ENCODE results near the gene CEP120.
A peak's percentile ranks its signal among the peaks of the same experiment; 100 is the strongest.
"Not testable (repeated sequence)": the region's sequence is repeated elsewhere in the genome, so short reads cannot be mapped to it uniquely, and the experiment has no call there.

Gene CEP120

GRCh38 chr5:123429993-123430392, 6.8 kb upstream of the CEP120 start:
- Histone ChIP-seq H3K4me1 (no peaks in the 10 kb centered on the region), H3K36me3 (replicated peaks) (no peaks in the 10 kb centered on the region), H3K9me3 (no peaks in the 10 kb centered on the region), H3K4me3 (no peak overlapping the region), H3K27me3 (ENCODE audit: low read depth) (no peaks in the 10 kb centered on the region; the same call in 1 of the 2 replicates)
- in situ Hi-C loops (cut with MboI; ENCODE audit: low sequenced_read_pairs) = no loop called here
- DNase-seq (ENCODE audit: low spot score in 2 of 2) = no peak

DNA sequence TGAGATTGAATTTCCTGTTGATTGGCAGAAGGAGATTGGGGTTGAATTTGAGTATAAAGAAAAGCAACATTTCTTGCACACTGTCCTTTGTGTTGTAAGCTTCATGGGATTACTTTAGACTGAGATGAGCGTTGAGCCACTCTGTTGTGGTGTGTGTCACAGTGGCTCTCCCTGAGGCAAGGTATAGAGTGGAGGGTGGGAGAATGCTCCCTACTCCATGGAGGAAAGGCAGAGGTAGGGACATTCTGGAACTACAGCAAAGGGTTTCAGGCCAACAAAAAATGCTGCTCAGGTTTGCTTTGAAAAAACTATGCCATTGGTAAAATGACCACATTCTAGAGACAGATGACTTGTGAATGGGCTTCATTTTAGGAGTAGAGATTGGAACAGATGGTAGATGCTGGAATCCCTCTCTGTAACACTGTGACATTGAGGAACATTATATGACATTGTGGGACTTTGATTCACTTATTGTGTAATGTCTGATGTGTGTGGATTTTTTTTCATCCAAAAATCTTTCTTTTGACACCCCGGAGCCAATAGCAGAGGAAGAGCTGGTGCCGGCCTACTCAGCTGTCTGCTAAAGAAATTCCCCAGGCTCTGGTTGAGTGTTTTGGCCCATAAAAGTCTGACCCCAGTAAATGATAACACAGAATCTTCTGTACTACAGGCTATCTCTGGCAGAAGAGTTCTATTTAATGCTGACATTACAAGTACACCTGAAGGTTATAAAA, 6.2 kb upstream of the CEP120 start:
- Histone ChIP-seq H3K4me3 (no peak overlapping the region), H3K4me1 (no peaks in the 10 kb centered on the region), H3K9me3 (no peaks in the 10 kb centered on the region), H3K36me3 (replicated peaks) (no peaks in the 10 kb centered on the region), H3K27me3 (ENCODE audit: low read depth) (no peaks in the 10 kb centered on the region)
- no peak for DNase-seq (ENCODE audit: low spot score in 2 of 2)
- in situ Hi-C loops (cut with MboI; ENCODE audit: low sequenced_read_pairs) = no loop called here

GRCh38 chr5:123428521-123429220, 5.5 kb upstream of the CEP120 start:
- Histone ChIP-seq H3K4me3 (no peak overlapping the region), H3K27me3 (ENCODE audit: low read depth) (no peaks in the 10 kb centered on the region), H3K4me1 (no peaks in the 10 kb centered on the region), H3K9me3 (no peaks in the 10 kb centered on the region), H3K36me3 (replicated peaks) (no peaks in the 10 kb centered on the region)
- DNase-seq (ENCODE audit: low spot score in 2 of 2) = no peak
- in situ Hi-C loops (cut with MboI; ENCODE audit: low sequenced_read_pairs) = no loop called here

DNA sequence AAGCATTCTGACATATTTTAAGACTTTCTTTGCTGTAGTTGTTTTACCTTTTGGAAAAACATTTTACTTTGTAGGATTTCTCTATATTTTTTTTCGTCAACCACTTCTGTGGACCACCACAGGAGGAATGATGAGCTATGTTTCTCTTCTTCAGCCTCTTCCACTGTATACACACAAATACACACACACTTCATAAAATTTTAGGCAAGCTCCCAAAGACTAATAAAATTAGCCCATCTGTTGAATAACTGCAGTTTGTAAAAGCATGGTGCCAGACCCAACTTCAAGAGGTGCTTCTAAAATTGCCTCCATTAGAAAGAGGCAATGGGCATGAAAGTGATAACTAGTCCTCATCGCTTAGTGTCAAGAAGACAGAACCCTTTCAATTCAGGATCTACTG, 4.1 kb upstream of the CEP120 start:
- DNase-seq (ENCODE audit: low spot score in 2 of 2) = no peak
- in situ Hi-C loops (cut with MboI; ENCODE audit: low sequenced_read_pairs) = no loop called here
- no peaks in the 10 kb centered on the region for H3K36me3 ChIP-seq (replicated peaks)
- H3K9me3 ChIP-seq = no peaks in the 10 kb centered on the region
- no peaks in the 10 kb centered on the region for H3K27me3 ChIP-seq (ENCODE audit: low read depth)
- H3K4me1 ChIP-seq = no peaks in the 10 kb centered on the region
- H3K4me3 ChIP-seq = no peak overlapping the region

DNA sequence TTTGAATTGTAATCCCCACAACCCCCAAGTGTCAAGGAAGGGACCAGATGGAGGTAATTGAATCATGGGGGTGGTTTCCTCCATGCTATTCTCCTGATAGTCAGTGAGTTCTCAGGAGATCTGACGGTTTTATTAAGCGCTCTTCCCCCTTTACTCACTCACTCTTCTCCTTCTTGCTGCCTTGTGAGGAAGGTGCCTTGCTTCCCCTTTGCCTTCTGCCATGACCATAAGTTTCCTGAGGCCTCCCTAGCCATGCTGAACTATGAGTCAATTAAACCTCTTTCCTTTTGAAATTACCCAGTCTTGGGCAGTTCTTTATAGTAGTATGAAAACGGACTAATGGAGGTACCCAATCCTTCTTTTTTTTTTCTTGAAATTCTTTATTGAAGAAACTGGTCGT, 2.2 kb upstream of the CEP120 start:
- DNase-seq (ENCODE audit: low spot score in 2 of 2) = no peak
- no peaks in the 10 kb centered on the region for H3K9me3 ChIP-seq
- no peaks in the 10 kb centered on the region for H3K27me3 ChIP-seq (ENCODE audit: low read depth)
- in situ Hi-C loops (cut with MboI; ENCODE audit: low sequenced_read_pairs) = no loop called here
- no peak overlapping the region for H3K4me3 ChIP-seq
- H3K36me3 ChIP-seq (replicated peaks) = no peaks in the 10 kb centered on the region
- H3K4me1 ChIP-seq = peaks cover 14% of the 10 kb centered on the region; the same call in 1 of the 2 replicates

DNA sequence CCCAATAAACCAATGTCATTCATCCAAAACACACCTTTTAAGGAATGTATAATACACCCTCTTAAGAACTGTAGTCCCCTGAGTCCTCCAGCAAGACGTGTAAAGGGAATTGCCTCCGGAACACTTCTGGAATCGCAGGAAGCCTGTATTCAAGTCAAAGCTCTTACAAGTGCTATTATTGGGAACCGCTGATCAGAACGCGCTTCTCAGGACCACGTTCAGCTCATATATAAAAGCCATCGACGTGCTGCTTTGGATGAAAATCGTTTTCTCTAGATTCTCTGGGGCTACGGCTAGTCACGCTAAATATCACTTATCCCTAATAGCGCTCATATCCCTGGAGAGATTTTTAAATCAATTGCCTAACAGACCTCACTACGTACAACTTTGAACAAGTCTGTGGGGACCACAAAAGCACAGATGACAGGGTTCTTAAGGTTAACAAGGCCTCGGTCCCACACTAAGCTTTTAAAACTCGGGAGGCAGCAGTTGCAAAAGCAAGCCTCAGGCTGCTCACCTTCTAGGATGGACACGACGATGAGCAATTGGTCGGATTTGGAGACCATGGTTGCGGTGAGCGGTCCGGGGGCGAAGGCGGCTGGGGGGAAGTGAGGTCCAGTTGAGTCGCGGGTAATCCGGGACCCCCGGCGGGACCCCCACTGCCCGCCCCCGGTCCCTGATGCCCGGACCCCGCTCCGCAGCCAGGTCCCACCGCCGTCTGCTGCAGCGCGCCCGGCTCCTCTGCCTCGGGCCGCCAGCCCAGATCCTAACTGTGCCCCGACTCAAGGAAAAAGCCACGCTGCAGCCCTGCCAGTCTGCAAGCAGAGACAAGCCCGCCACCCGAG, 548 bp downstream of the CEP120 start:
- Histone ChIP-seq H3K36me3 (replicated peaks) (peaks cover 6% of the 10 kb centered on the region), H3K4me1 (peaks cover 16% of the 10 kb centered on the region; the same call in 1 of the 2 replicates), H3K9me3 (no peaks in the 10 kb centered on the region), H3K4me3 (peak overlapping the region; percentile 65), H3K27me3 (ENCODE audit: low read depth) (no peaks in the 10 kb centered on the region)
- DNase-seq (ENCODE audit: low spot score in 2 of 2) = peak; percentile 31 to 58
- in situ Hi-C loops (cut with MboI; ENCODE audit: low sequenced_read_pairs) = no loop called here

DNA sequence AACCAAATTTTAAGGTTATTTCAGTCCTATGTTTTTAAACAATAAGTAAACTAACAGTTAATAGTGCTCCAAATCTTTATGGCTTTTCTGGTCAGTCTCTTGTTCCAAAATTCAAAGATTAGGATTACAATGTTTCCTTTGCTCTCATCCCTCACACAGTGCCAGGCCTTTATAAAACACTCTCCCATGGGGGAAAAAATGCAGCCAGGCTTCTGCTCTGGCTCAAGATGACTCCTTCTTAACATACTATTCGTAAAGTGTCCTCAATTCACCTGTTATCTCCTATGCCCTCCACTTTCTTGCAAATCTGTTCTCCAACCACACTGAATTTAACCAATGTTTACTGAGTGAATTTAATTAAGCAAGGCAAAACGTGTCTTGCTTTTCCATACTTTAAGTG, 1.4 kb downstream of the CEP120 start:
- in situ Hi-C loops (cut with MboI; ENCODE audit: low sequenced_read_pairs) = no loop called here
- Histone ChIP-seq H3K4me3 (peak overlapping the region; percentile 65), H3K4me1 (peaks cover 16% of the 10 kb centered on the region; the same call in 1 of the 2 replicates), H3K36me3 (replicated peaks) (peaks cover 7% of the 10 kb centered on the region), H3K27me3 (ENCODE audit: low read depth) (no peaks in the 10 kb centered on the region), H3K9me3 (no peaks in the 10 kb centered on the region)
- peak in 1 of 2 experiments; percentile 12 for DNase-seq (ENCODE audit: low spot score in 2 of 2)

DNA sequence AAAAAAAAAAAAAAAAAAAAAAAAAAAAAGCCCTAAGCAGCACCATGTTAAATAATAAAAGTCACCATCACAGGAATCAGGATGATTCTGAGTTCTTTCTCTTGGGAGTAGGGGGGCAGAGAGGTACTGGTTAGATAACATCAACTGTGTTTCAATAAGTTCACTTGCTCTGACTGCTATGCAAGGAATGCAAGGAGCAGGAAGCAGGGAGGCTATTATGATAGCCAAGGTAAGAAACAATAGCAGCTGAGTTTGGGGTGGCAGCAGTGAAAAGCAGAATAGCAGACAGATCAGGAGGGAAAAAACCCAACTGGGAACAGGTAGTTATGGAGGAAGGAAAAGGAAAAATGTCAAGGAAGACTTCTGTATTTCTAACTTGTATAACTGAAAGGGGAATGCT, 8.2 kb downstream of the CEP120 start:
- in situ Hi-C loops (cut with MboI; ENCODE audit: low sequenced_read_pairs) = no loop called here
- H3K9me3 ChIP-seq = no peaks in the 10 kb centered on the region
- no peaks in the 10 kb centered on the region for H3K4me1 ChIP-seq
- no peaks in the 10 kb centered on the region for H3K27me3 ChIP-seq (ENCODE audit: low read depth)
- no peak overlapping the region for H3K4me3 ChIP-seq
- no peak for DNase-seq (ENCODE audit: low spot score in 2 of 2)
- peaks cover 45% of the 10 kb centered on the region for H3K36me3 ChIP-seq (replicated peaks)

GRCh38 chr5:123412206-123412605, 11.0 kb downstream of the CEP120 start:
- Histone ChIP-seq H3K4me3 (no peak overlapping the region), H3K9me3 (no peaks in the 10 kb centered on the region), H3K36me3 (replicated peaks) (peaks cover 42% of the 10 kb centered on the region), H3K27me3 (ENCODE audit: low read depth) (no peaks in the 10 kb centered on the region), H3K4me1 (no peaks in the 10 kb centered on the region)
- DNase-seq (ENCODE audit: low spot score in 2 of 2) = no peak
- in situ Hi-C loops (cut with MboI; ENCODE audit: low sequenced_read_pairs) = no loop called here

DNA sequence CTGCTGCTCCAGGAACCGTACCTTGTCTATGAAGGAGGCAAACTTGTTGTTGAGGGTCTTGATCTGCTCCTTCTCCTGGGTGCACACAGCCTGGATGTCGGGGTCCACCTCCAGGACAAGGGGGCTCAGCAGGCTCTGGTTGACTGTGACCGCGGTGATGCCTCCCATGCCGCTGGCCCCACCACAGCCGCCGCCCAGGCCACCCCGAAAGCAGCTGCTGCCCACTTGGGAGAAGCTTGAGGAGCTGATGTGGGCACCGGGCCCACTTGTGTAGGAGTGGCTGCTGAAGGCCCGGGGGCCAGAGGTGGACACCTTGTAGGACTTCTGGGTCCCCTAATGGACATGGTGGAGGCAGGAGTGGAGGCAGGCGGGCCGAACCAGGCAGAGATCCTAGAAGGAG, 21.2 kb downstream of the CEP120 start:
- DNase-seq (ENCODE audit: low spot score in 2 of 2); H3K9me3 ChIP-seq; in situ Hi-C loops (cut with MboI; ENCODE audit: low sequenced_read_pairs); H3K4me1 ChIP-seq; H3K27me3 ChIP-seq (ENCODE audit: low read depth); H3K4me3 ChIP-seq: not testable (repeated sequence)
- H3K36me3 ChIP-seq (replicated peaks) = peaks cover 23% of the 10 kb centered on the region

DNA sequence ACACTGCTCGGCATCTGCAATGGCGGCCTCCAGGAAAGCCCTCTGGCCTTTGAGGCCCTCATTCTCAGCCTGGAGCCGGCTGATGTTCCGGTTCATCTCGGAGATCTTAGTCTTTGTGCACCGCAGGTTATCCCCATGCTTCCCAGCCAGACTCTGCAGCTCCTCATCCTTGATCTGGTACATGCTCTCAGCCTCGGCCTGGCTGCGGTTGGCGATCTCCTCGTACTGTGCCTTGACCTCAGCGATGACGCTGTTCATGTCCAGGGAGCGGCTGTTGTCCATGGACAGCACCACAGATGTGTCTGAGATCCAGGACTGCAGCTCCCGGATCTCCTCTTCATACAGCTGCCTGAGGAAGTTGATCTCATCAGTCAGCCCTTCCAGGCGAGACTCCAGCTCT, 21.9 kb downstream of the CEP120 start:
- peaks cover 30% of the 10 kb centered on the region for H3K36me3 ChIP-seq (replicated peaks)
- in situ Hi-C loops (cut with MboI; ENCODE audit: low sequenced_read_pairs) = no loop called here
- peaks cover 4% of the 10 kb centered on the region; the same call in 1 of the 2 replicates for H3K4me1 ChIP-seq
- no peak overlapping the region for H3K4me3 ChIP-seq
- no peaks in the 10 kb centered on the region for H3K27me3 ChIP-seq (ENCODE audit: low read depth)
- DNase-seq (ENCODE audit: low spot score in 2 of 2) = no peak
- H3K9me3 ChIP-seq = no peaks in the 10 kb centered on the region; the same call in 1 of the 2 replicates

- in situ Hi-C loops (cut with MboI; ENCODE audit: low sequenced_read_pairs); DNase-seq (ENCODE audit: low spot score in 2 of 2); H3K4me3 ChIP-seq; H3K4me1 ChIP-seq; H3K9me3 ChIP-seq; H3K27me3 ChIP-seq (ENCODE audit: low read depth): not testable (repeated sequence)
- peaks cover 30% of the 10 kb centered on the region for H3K36me3 ChIP-seq (replicated peaks)
Measured at GRCh38 chr5:123400870-123401291, 22.3 kb downstream of the CEP120 start.

- Histone ChIP-seq H3K36me3 (replicated peaks) (peaks cover 21% of the 10 kb centered on the region), H3K4me1 (peaks cover 13% of the 10 kb centered on the region), H3K4me3 (no peak overlapping the region), H3K27me3 (ENCODE audit: low read depth) (no peaks in the 10 kb centered on the region), H3K9me3 (no peaks in the 10 kb centered on the region; the same call in 1 of the 2 replicates)
- no peak for DNase-seq (ENCODE audit: low spot score in 2 of 2)
- in situ Hi-C loops (cut with MboI; ENCODE audit: low sequenced_read_pairs) = loop anchor here (25.0 kb wide), 1 partner anchor 214 kb away; no protein-coding TSS in a partner anchor
Measured at GRCh38 chr5:123398058-123398733, 25.0 kb downstream of the CEP120 start.

Data from HAP-1 (cell line).